GM21717 (cell line): ENCODE results near the gene GATAD2B.
"Not testable (repeated sequence)": the region's sequence is repeated elsewhere in the genome, so short reads cannot be mapped to it uniquely, and the experiment has no call there.

ENCODE experiments used
- ATAC-seq: cut with Tn5 transposase; IDR thresholded peaks from one replicate; pipeline ENCODE4 v1.9.1; 2021; ENCODE audit warnings: mild to moderate bottlenecking, moderate library complexity; ENCODE audit not compliant: unreplicated experiment

The GATAD2B gene

DNA sequence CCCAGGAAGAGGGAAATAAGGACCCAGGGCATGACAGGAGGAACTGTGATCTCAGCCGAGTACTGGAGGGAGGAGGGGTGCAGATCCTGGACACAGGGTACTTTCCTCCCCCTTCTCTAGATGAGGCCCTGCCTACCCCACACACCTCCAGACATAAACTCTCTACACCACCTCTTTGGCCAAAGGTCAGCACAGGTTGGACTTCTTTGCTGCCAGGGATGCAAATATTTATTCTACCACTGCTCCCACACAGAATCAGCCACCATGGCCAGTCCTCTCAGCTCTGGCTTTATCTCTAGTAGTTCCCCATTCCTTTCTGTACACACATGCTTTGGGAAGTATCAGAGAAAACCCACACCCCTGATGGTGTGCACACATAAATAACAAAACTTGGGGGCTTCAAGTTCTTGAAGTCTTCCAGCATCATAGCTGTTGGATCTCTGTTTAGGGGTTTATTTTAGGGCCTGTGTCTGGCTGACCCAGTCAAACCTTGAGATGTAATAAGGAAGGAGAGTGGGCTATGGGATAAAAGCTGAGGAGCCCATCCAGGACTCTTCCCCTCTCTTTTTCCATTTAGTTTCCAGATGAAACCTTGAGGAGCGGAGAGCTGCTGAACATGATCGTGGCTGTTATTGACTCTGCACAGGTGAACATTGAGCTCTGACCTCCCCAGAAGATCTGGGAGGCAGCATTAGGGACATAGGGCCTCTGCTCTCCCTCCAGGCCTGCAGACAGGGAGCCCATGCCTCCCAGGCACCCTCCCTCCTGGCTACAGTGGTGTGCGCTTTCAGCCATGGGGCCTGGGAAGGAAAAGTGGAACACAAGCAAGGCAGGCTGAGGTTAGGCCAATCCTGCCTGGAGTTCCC, 154.2 kb downstream of the GATAD2B start:
- ATAC-seq: no peak

- ATAC-seq: no peak
These were observed 155.3 kb downstream of the GATAD2B start for GRCh38 chr1:153767519-153767918.

GRCh38 chr1:153766663-153767062, 156.1 kb downstream of the GATAD2B start:
- ATAC-seq: not testable (repeated sequence)

- no peak for ATAC-seq
These were observed 158.5 kb downstream of the GATAD2B start for GRCh38 chr1:153764310-153764709.

- ATAC-seq: no peak
These were observed 159.2 kb downstream of the GATAD2B start for GRCh38 chr1:153763365-153764225.

DNA sequence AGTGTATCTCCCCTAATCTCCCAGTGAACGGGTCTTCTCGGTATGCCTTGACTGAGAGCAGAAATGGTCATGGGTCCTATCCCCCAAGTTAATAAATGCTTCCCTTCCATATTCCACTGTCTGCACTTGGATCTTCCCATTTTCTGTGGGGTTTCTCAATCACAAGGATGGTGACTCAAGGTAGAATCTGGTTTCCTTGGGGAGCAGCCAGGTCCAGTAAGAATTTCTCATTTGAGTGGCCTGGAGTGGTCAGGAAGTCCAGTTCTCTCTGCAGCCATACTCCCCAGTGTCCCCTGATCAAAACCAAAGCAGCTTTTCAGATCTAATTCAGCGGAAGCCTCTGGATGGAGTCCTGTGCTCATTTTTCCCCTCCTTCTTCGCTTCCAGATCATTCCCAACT, 162.3 kb downstream of the GATAD2B start:
- ATAC-seq: no peak
